Measurements from ENCODE around the gene TCF7L2. TPM values are rescaled to one million over a fixed set of nuclear protein-coding genes. Genes with fewer than 3 reads are reported as not detected.

TCF7L2 gene
- total RNA-seq, 1 donor from 2014 or later, result 109 TPM

DNA sequence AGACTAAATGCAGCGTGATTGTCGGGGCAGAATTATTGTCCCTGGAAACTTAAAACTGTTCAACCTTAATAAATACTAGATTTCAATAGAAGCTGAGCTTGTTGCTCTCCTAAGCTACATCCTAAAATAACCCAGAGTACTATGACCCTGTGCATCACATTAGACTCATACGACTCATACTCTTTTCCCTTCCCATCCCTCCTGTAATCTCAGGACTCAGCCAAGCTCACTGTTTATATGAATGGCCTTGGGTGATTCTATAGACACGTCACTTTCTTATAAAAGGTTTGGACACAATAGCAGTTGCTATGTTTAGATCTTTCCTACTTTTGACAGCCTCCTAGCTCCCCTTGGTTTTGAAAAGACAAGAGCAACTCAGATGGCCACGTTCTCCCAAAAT lies 17.2 kb downstream of the TCF7L2 start:
- H3K27ac Mint-ChIP-seq, result peak overlapping the region; percentile 85
- TF ChIP-seq, protein P1, sequence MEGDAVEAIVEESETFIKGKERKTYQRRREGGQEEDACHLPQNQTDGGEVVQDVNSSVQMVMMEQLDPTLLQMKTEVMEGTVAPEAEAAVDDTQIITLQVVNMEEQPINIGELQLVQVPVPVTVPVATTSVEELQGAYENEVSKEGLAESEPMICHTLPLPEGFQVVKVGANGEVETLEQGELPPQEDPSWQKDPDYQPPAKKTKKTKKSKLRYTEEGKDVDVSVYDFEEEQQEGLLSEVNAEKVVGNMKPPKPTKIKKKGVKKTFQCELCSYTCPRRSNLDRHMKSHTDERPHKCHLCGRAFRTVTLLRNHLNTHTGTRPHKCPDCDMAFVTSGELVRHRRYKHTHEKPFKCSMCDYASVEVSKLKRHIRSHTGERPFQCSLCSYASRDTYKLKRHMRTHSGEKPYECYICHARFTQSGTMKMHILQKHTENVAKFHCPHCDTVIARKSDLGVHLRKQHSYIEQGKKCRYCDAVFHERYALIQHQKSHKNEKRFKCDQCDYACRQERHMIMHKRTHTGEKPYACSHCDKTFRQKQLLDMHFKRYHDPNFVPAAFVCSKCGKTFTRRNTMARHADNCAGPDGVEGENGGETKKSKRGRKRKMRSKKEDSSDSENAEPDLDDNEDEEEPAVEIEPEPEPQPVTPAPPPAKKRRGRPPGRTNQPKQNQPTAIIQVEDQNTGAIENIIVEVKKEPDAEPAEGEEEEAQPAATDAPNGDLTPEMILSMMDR (IDR thresholded peaks at IDR 0.05; ENCODE audit: unreplicated experiment), result no peak
- H3K36me3 Mint-ChIP-seq (ENCODE audit: insufficient read depth), result peaks cover 41% of the 10 kb centered on the region
- H3K4me3 Mint-ChIP-seq (ENCODE audit: low read depth), result no peak overlapping the region
- DNase-seq (ENCODE audit: low spot score, unreplicated experiment), result no peak
- H3K9me3 Mint-ChIP-seq (ENCODE audit: low read depth), result peaks cover 4% of the 10 kb centered on the region
- H3K27me3 Mint-ChIP-seq, result no peaks in the 10 kb centered on the region
- peaks cover 47% of the 10 kb centered on the region for H3K4me1 Mint-ChIP-seq (ENCODE audit: low read depth)

DNA sequence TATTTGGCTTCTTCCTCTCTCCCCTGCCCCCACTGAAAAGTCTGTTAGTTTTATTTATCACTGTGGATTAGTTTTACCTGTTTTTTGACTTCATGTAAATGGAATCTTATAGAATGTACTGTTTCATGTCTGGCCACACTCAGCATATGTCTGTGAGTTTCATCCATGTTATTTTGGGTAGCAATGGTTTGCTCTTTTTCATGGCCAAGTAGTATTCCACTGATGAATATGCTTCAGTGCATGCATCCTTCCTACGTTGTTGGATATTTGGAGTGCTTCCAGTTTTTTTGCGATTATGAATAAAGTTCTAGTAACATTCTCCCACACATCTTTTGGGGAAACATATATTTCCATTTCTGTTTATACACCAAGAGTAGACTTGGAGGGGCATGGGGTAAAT lies 19.1 kb downstream of the TCF7L2 start:
- Mint-ChIP-seq H3K36me3 (ENCODE audit: insufficient read depth) (peaks cover 47% of the 10 kb centered on the region), H3K4me1 (ENCODE audit: low read depth) (peaks cover 35% of the 10 kb centered on the region), H3K9me3 (ENCODE audit: low read depth) (peaks cover 4% of the 10 kb centered on the region), H3K27ac (no peak overlapping the region), H3K4me3 (ENCODE audit: low read depth) (no peak overlapping the region), H3K27me3 (no peaks in the 10 kb centered on the region)
- TF ChIP-seq, protein P1 (IDR thresholded peaks at IDR 0.05; ENCODE audit: unreplicated experiment), result no peak
- no peak for DNase-seq (ENCODE audit: low spot score, unreplicated experiment)

DNA sequence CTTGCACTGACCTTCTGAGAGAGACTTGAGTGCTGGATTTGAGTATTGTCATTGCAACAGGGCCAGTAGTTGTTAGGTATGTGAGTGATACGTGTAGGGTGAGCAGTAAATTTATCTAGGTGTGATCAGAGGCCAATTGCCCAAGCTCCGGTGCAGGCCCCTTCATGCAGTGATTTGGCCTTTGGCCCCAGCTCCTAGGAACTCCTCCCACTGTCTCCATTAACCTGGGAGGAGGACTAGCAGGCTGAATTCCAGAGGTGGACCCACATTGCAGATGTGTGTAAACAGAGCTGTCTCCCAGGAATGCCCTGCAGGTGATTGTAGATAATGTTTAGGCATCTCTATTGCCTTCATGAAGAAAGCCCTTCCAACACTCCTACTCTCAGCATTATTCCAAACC lies 19.5 kb downstream of the TCF7L2 start:
- TF ChIP-seq, protein P1 (IDR thresholded peaks at IDR 0.05; ENCODE audit: unreplicated experiment), result no peak
- peaks cover 47% of the 10 kb centered on the region for H3K36me3 Mint-ChIP-seq (ENCODE audit: insufficient read depth)
- H3K4me3 Mint-ChIP-seq (ENCODE audit: low read depth), result no peak overlapping the region
- DNase-seq (ENCODE audit: low spot score, unreplicated experiment), result no peak
- H3K27ac Mint-ChIP-seq, result no peak overlapping the region
- H3K4me1 Mint-ChIP-seq (ENCODE audit: low read depth), result peaks cover 31% of the 10 kb centered on the region
- H3K27me3 Mint-ChIP-seq, result no peaks in the 10 kb centered on the region
- peaks cover 4% of the 10 kb centered on the region for H3K9me3 Mint-ChIP-seq (ENCODE audit: low read depth)

DNA sequence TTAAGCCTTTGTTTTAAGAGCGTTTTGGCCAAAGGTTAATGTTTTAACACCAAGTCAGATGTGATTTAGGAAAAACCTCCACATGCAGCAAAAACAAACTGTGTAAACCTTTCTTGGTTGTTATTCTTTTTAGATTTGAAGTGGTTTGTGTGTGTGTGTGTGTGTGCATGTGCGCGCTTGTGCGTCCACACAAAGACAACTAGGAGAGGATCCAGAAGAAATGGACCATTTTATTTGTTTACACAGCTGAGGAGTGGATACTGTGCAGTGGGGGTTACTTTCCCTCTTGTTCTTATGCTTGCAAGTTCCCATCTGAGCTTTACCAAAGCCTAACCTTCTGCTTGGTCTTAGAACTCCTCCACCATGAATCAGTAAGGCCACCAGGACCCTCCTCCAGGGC lies 20.0 kb downstream of the TCF7L2 start:
- Mint-ChIP-seq H3K36me3 (ENCODE audit: insufficient read depth) (peaks cover 44% of the 10 kb centered on the region), H3K4me1 (ENCODE audit: low read depth) (peaks cover 28% of the 10 kb centered on the region), H3K27ac (peak overlapping the region; percentile 77), H3K4me3 (ENCODE audit: low read depth) (no peak overlapping the region), H3K27me3 (no peaks in the 10 kb centered on the region), H3K9me3 (ENCODE audit: low read depth) (peaks cover 4% of the 10 kb centered on the region)
- no peak for DNase-seq (ENCODE audit: low spot score, unreplicated experiment)
- TF ChIP-seq, protein P1 (IDR thresholded peaks at IDR 0.05; ENCODE audit: unreplicated experiment), result no peak

DNA sequence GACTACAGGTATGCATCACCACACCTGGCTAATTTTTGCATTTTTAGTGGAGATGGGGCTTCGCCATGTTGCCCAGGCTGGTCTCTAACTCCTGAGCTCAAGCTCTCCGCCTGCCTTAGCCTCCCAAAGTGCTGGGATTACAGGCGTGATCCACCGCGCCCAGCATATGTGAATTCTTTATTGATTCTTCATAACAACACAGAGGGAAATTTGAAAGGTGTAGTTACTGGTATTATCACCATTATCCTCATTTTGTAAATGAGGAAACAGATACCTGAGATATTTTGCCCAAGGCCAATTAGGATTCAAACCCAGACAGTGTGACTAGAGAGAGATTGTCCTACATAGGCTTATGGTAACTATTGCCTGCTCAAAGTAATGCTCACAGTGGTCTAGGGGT lies 22.6 kb downstream of the TCF7L2 start:
- Mint-ChIP-seq H3K27ac (no peak overlapping the region), H3K4me1 (ENCODE audit: low read depth) (peaks cover 20% of the 10 kb centered on the region), H3K4me3 (ENCODE audit: low read depth) (no peak overlapping the region), H3K36me3 (ENCODE audit: insufficient read depth) (peaks cover 34% of the 10 kb centered on the region), H3K9me3 (ENCODE audit: low read depth) (peaks cover 4% of the 10 kb centered on the region), H3K27me3 (no peaks in the 10 kb centered on the region)
- TF ChIP-seq, protein P1 (IDR thresholded peaks at IDR 0.05; ENCODE audit: unreplicated experiment), result no peak
- DNase-seq (ENCODE audit: low spot score, unreplicated experiment), result no peak
